ENCODE data around the gene ROBO3.
A peak's percentile ranks its signal among the peaks of the same experiment; 100 is the strongest.

The ROBO3 gene

GRCh38 chr11:124865181-124865901 is at the start of gene ROBO3:
Gene ROBO3 (plus strand): TSS chr11:124865432. CDS start chr11:124865578, 146 bp downstream.
- DNase-seq, result peak; percentile 57

- no peak for DNase-seq
These were observed 48.2 kb upstream of the ROBO3 start for GRCh38 chr11:124817036-124817435.

GRCh38 chr11:124821995-124822730 is 43.1 kb upstream of the ROBO3 start:
- DNase-seq, result no peak

- no peak for DNase-seq
These were observed 41.5 kb upstream of the ROBO3 start for GRCh38 chr11:124823512-124824376.

GRCh38 chr11:124825876-124826275 is 39.4 kb upstream of the ROBO3 start:
- no peak for DNase-seq

GRCh38 chr11:124829986-124830385 is 35.2 kb upstream of the ROBO3 start:
- no peak for DNase-seq

- no peak for DNase-seq
These were observed 34.5 kb upstream of the ROBO3 start for GRCh38 chr11:124830749-124831148.

GRCh38 chr11:124831897-124832296 is 33.3 kb upstream of the ROBO3 start:
- no peak for DNase-seq

GRCh38 chr11:124832571-124832970 is 32.7 kb upstream of the ROBO3 start:
- DNase-seq, result no peak

GRCh38 chr11:124834526-124835180 is 30.6 kb upstream of the ROBO3 start:
- no peak for DNase-seq

- no peak for DNase-seq
These were observed 29.3 kb upstream of the ROBO3 start for GRCh38 chr11:124835918-124836317.

GRCh38 chr11:124837491-124837856 is 27.8 kb upstream of the ROBO3 start:
- DNase-seq, result no peak

- no peak for DNase-seq
These were observed 26.5 kb upstream of the ROBO3 start for GRCh38 chr11:124838805-124839127.

- no peak for DNase-seq
These were observed 25.9 kb upstream of the ROBO3 start for GRCh38 chr11:124839128-124839971.

GRCh38 chr11:124839972-124840621 is 25.1 kb upstream of the ROBO3 start:
- DNase-seq, result no peak

- DNase-seq, result no peak
These were observed 24.6 kb upstream of the ROBO3 start for GRCh38 chr11:124840666-124841065.

GRCh38 chr11:124841201-124841600 is 24.0 kb upstream of the ROBO3 start:
- DNase-seq, result no peak

GRCh38 chr11:124841840-124842239 is 23.4 kb upstream of the ROBO3 start:
- DNase-seq, result no peak

GRCh38 chr11:124842305-124842704 is 22.9 kb upstream of the ROBO3 start:
- DNase-seq, result no peak

- no peak for DNase-seq
These were observed 21.7 kb upstream of the ROBO3 start for GRCh38 chr11:124843616-124843910.

GRCh38 chr11:124844664-124845079 is 20.6 kb upstream of the ROBO3 start:
- no peak for DNase-seq

Data from activated effector memory CD4-positive, alpha-beta T cell treated with anti-CD3 and anti-CD28 coated beads, Interleukin-2, amount 50 U/mL, for 16 hours (primary cell).